Activated CD4-positive, alpha-beta T cell treated with anti-CD3 and anti-CD28 coated beads for 36 hours (primary cell): Measurements from ENCODE around the gene PCBP4. TPM values are rescaled to one million over a fixed set of nuclear protein-coding genes. Genes with fewer than 3 reads are reported as not detected.

Experiments
- ATAC-seq: fragments of 200-7000 bp; cut with Tn5 transposase; one replicate; pipeline ENCODE4 v1.10.0; 2021; ENCODE audit warnings: mild to moderate bottlenecking, moderate library complexity
- CTCF ChIA-PET: fragments of 350-600 bp; sonication (Branson Sonifier 250); formaldehyde crosslinking; loops from one replicate; lab custom pipeline; 2021; ENCODE audit warnings: antibody characterized with exemption; lab: Charles Lee
- POLR2A ChIA-PET: fragments of 350-600 bp; sonication (Branson Sonifier 250); formaldehyde crosslinking; loops from one replicate; lab custom pipeline; 2021; ENCODE audit warnings: antibody characterized with exemption, inconsistent platforms; lab: Charles Lee
- DNase-seq: peaks from one replicate; pipeline ENCODE4 v3.0.0-alpha.2; 2020
- H3K27ac Mint-ChIP-seq: one replicate; pipeline ENCODE4 v1.8.0; 2021; ENCODE audit warnings: mixed read lengths
- H3K27me3 Mint-ChIP-seq: one replicate; pipeline ENCODE4 v1.8.0; 2021; ENCODE audit warnings: mixed read lengths
- H3K36me3 Mint-ChIP-seq: one replicate; pipeline ENCODE4 v1.8.0; 2021; ENCODE audit warnings: low read depth, mixed read lengths
- H3K4me1 Mint-ChIP-seq: one replicate; pipeline ENCODE4 v1.8.0; 2021; ENCODE audit warnings: mixed read lengths
- H3K4me3 Mint-ChIP-seq: one replicate; pipeline ENCODE4 v1.8.0; 2021; ENCODE audit warnings: mild to moderate bottlenecking, moderate library complexity, mixed read lengths
- H3K9me3 Mint-ChIP-seq: one replicate; pipeline ENCODE4 v1.8.0; 2021; ENCODE audit warnings: low read depth, mixed read lengths
- intact Hi-C, 2 experiments: fragments of 100-400 bp; cut with DNase I in 1 of 2; cut with micrococcal nuclease in 1 of 2; formaldehyde crosslinking; loops; one replicate each; pipeline versions ENCODE4 v1.14.2 to v1.15.1; 2022 to 2024; cut with DNase I, micrococcal nuclease
- total RNA-seq, 2 experiments: library from RNA; stranded (reverse); gene quantifications; one replicate each; pipeline ENCODE4 v1.2.3, GENCODE V29; 2021

PCBP4 gene
- total RNA-seq, 2 experiments from 2014 or later: 12.5 to 13.6 TPM

DNA sequence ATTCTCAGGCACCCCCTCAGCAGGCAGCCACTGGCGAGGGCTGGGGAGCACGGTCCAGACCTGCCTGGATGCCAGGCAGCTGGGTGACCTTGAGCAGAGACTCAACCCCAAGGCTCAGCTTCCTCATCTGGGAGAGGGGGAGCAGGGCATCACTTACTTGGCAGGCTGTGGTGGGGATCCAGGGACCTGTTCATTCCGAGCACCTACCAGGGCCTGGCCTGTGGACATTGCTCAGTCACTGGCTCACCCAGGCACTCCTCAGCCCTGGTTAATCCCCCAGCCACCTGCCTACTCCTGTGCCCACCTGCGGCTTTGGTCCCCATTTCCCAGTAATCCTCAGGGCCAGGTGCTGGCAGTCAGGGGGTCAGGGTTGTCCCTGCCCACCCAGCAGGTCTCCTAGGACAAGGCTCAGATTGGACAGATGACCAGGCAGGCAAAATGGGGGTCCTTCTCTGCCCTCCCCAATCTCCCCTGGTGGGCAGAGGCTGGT lies 37.7 kb upstream of the PCBP4 start:
- ChIA-PET CTCF (interaction anchor here (0.6 to 6.3 kb wide), 3 partner anchors 49 to 128 kb away, joined by 4 to 76 read pairs (median 30); no protein-coding TSS in a partner anchor), POLR2A (no interaction called here)
- Mint-ChIP-seq H3K36me3 (no peaks in the 10 kb centered on the region), H3K4me1 (peaks cover 16% of the 10 kb centered on the region), H3K27ac (no peak overlapping the region), H3K9me3 (no peaks in the 10 kb centered on the region), H3K4me3 (no peak overlapping the region), H3K27me3 (no peaks in the 10 kb centered on the region)
- DNase-seq: no peak
- ATAC-seq: no peak
- intact Hi-C loops: no loop called here

DNA sequence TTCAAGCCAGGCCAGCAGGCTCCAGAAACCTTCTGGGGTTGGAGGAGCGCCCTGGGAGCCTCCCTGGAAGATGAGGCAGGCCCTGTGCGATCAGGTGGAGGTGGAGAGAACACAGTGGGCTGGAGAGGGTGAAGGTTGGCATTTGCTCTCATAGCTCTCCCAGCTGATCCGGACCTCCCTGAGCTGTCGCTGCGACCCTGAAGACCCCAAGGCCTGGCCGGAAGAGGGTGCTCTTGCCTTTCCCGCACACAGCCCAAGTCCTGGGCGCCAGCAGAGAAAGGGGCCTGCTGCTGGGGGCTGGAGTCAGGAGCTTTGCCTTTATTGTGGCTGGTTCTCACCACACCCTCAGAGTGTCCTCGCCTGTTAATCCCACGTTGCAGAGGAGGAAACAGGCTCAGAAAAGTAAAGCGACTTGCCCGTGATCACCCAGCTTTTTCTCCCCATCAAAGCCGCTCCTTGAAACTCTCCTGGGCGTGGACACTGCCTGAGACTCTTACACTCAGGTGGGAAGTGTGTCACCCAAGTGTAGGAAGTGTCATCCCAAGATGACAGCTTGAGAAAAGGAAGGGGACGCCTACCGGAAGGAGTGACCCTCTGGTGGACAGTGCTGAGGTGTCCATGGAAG lies 37.0 kb upstream of the PCBP4 start:
- no peaks in the 10 kb centered on the region for H3K36me3 Mint-ChIP-seq
- H3K27ac Mint-ChIP-seq: no peak overlapping the region
- H3K9me3 Mint-ChIP-seq: no peaks in the 10 kb centered on the region
- H3K4me3 Mint-ChIP-seq: no peak overlapping the region
- ChIA-PET CTCF (interaction anchor here (0.5 to 6.3 kb wide), 9 partner anchors 22 to 1113 kb away, joined by 3 to 76 read pairs (median 4); partner anchors contain the start of genes ACY1 and RRP9), POLR2A (no interaction called here)
- ATAC-seq (no peak), DNase-seq (no peak)
- H3K27me3 Mint-ChIP-seq: no peaks in the 10 kb centered on the region
- peaks cover 16% of the 10 kb centered on the region for H3K4me1 Mint-ChIP-seq
- intact Hi-C loops: no loop called here

DNA sequence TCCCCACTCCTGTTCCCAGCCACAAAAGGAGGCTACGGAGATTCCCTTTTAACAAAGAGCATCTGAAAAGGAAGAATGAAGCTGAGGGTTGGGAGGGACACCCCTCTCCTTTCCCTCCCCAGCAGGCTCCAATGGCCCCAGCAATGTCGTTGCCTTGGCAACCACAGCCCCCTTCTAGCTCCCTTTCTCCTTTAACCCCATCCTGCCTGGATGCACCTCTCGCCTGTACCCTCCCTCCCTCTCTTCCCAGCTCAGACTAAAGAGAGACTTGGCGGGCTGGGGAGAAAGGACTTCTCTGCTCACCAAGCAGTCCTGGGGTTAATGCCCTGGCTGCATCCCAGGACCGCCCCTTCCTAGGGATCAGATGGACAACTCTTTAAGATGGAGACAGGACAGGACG lies 35.5 kb upstream of the PCBP4 start:
- POLR2A ChIA-PET: interaction anchor here (1.1 kb wide), 1 partner anchor 55 kb away, joined by 3 read pairs; no protein-coding TSS in a partner anchor
- no peak overlapping the region for H3K27ac Mint-ChIP-seq

DNA sequence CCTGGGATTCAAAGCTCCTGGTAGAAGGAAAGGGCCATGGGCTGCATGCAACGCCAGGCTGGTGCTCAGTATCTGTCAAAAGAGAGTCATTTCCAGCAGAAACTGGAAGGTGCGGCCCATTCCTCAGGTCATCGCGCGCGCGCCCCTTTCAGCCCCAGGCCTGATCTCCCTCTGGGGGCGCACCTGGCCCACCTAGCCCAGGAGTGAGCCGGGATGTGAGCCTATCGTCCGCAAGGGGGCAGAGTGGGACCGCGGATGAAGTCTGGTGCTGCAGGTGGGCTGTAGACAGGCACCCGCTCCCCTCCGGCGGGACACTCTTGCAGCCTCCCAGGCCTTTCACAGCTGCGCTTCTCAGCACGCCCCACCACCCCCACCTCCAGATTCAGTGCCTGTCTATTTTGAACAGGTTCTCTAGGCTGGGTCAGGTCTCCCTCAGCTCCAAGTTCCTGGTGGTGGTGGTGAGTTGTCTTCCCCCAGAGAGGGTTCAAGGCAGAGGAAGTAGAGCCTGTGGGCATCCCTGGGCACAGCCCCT lies 34.3 kb upstream of the PCBP4 start:
- Mint-ChIP-seq H3K36me3 (no peaks in the 10 kb centered on the region), H3K4me1 (peaks cover 16% of the 10 kb centered on the region), H3K9me3 (no peaks in the 10 kb centered on the region), H3K4me3 (no peak overlapping the region), H3K27ac (no peak overlapping the region), H3K27me3 (no peaks in the 10 kb centered on the region)
- ChIA-PET CTCF (interaction anchor here (0.5 to 6.3 kb wide), 26 partner anchors 9 to 446 kb away, joined by 3 to 76 read pairs (median 4); partner anchors contain the start of genes DUSP7 and POC1A), POLR2A (no interaction called here)
- ATAC-seq (peak; percentile 97), DNase-seq (peak; percentile 91)
- intact Hi-C loops: loop anchor here (1.0 to 2.0 kb wide), 7 partner anchors 55 to 445 kb away; partner anchors contain the start of genes DUSP7 (in 1 of the 2) and PARP3 (in 1 of the 2)

More for the DNA sequence above, 35.5 kb upstream of the PCBP4 start:
- H3K36me3 Mint-ChIP-seq: no peaks in the 10 kb centered on the region
- peaks cover 16% of the 10 kb centered on the region for H3K4me1 Mint-ChIP-seq
- intact Hi-C loops: no loop called here
- no peaks in the 10 kb centered on the region for H3K9me3 Mint-ChIP-seq
- DNase-seq: no peak
- no peaks in the 10 kb centered on the region for H3K27me3 Mint-ChIP-seq
- no peak overlapping the region for H3K4me3 Mint-ChIP-seq
- no peak for ATAC-seq
- CTCF ChIA-PET: interaction anchor here (0.7 to 6.3 kb wide), 10 partner anchors 11 to 445 kb away, joined by 3 to 76 read pairs (median 6); partner anchors contain the start of genes ACY1 and RRP9

DNA sequence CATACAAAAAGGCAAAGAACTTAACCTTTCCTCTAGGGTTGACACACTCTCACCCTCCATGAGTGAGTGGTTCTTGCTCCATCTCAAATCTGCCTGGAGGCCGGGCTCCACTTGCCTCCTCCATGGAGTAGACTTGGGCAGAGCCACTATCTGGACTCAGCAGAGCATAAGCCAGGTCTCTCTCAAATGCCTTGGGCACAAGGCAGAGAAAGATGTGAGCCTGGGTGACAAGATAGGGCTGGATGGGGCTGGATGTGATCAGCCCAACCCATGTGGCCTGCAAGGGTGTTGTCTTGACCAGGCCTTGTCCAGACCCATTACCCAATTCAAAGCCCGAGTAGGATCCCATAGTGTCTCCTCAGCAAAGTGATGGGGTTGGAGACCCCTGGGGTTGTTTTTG lies 32.6 kb upstream of the PCBP4 start:
- intact Hi-C loops: loop anchor here (2.0 to 10.0 kb wide), 7 partner anchors 57 to 1648 kb away; partner anchors contain the start of genes CYB561D2 (in 1 of the 2), DCP1A (in 1 of the 2), DUSP7 (in 1 of the 2) and MANF (in 1 of the 2)
- ATAC-seq: no peak

DNA sequence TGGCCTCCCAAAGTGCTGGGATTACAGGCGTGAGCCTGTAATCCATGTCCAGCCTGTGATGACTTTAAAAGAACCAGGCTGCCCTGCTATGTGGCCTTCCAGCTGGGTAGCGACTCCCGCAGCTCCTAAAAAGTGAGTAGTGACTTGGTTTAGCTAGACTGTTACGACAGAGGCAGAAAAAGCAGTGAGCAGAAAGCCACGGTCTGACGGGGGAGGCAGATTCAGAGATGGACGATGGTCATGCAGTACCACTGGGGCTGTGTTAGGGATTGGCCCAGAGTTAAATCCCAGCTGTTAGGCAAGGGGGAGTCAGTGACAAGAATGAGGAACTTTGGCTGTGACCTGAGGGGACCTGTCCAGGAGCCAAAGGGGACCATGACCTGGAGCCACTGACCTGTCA lies 31.5 kb upstream of the PCBP4 start:
- no peaks in the 10 kb centered on the region for H3K9me3 Mint-ChIP-seq
- intact Hi-C loops: loop anchor here (5.0 to 10.0 kb wide), 5 partner anchors 224 to 1646 kb away; partner anchors contain the start of genes CYB561D2 (in 1 of the 2), DCP1A (in 1 of the 2), MANF (in 1 of the 2) and NPRL2 (in 1 of the 2)
- no peak for DNase-seq
- H3K36me3 Mint-ChIP-seq: peaks cover 21% of the 10 kb centered on the region
- no peaks in the 10 kb centered on the region for H3K27me3 Mint-ChIP-seq
- H3K27ac Mint-ChIP-seq: no peak overlapping the region
- ChIA-PET CTCF (interaction anchor here (0.6 to 1.6 kb wide), 7 partner anchors 16 to 341 kb away, joined by 3 to 7 read pairs (median 5); partner anchors contain the start of genes ACY1 and DUSP7), POLR2A (interaction anchor here (0.6 to 0.7 kb wide), 2 partner anchors 159 to 842 kb away, joined by 3 to 5 read pairs; no protein-coding TSS in a partner anchor)
- ATAC-seq: no peak
- peaks cover 13% of the 10 kb centered on the region for H3K4me1 Mint-ChIP-seq
- H3K4me3 Mint-ChIP-seq: no peak overlapping the region

More for the DNA sequence above, 32.6 kb upstream of the PCBP4 start:
- no peak for DNase-seq
- no peak overlapping the region for H3K4me3 Mint-ChIP-seq
- peaks cover 7% of the 10 kb centered on the region for H3K4me1 Mint-ChIP-seq
- ChIA-PET CTCF (interaction anchor here (0.7 to 6.3 kb wide), 5 partner anchors 18 to 413 kb away, joined by 3 to 76 read pairs (median 4); no protein-coding TSS in a partner anchor), POLR2A (no interaction called here)
- no peaks in the 10 kb centered on the region for H3K27me3 Mint-ChIP-seq
- H3K36me3 Mint-ChIP-seq: peaks cover 10% of the 10 kb centered on the region
- H3K9me3 Mint-ChIP-seq: no peaks in the 10 kb centered on the region
- no peak overlapping the region for H3K27ac Mint-ChIP-seq

DNA sequence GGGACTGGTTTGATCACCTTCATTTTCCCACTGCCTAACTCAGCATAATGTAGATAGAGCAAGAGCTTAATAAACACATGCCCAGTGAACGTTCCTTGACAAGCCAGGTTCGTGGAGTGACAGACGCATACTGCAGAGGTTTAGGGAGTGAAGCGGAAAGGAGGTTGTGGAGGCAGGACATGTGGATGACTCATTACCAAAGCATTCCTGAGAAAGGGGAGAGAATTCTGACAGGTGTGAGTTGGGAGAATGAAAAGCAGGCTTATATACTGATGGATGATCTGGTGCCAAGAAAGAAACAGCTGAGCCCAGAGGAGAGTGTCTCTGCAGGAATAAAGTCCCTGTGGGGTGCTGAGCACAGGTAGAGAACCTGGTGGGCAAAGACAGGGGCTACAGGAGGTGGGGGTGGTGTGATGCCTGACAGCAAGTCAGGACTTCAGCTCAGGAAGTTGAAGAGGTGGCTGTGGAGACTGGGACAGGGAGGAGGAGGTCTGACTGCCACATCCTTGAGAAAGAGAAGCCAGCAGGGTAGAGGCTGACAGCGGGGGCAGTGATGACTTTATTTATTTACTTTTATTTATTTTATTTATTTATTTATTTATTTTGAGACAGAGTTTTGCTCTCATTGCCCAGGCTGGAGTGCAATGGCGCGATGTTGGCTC lies 30.8 kb upstream of the PCBP4 start:
- Mint-ChIP-seq H3K9me3 (no peaks in the 10 kb centered on the region), H3K4me3 (no peak overlapping the region), H3K27me3 (no peaks in the 10 kb centered on the region), H3K36me3 (peaks cover 27% of the 10 kb centered on the region), H3K4me1 (peaks cover 17% of the 10 kb centered on the region), H3K27ac (no peak overlapping the region)
- no peak for ATAC-seq
- DNase-seq: no peak
- ChIA-PET CTCF (interaction anchor here (0.6 to 1.6 kb wide), 6 partner anchors 15 to 342 kb away, joined by 3 to 7 read pairs (median 6); partner anchors contain the start of genes ACY1, DUSP7 and WDR82), POLR2A (interaction anchor here (0.6 kb wide), 1 partner anchor 160 kb away, joined by 5 read pairs; no protein-coding TSS in a partner anchor)
- intact Hi-C loops: loop anchor here (5.0 to 10.0 kb wide), 5 partner anchors 224 to 1646 kb away; partner anchors contain the start of genes CYB561D2 (in 1 of the 2), DCP1A (in 1 of the 2), MANF (in 1 of the 2) and NPRL2 (in 1 of the 2)

DNA sequence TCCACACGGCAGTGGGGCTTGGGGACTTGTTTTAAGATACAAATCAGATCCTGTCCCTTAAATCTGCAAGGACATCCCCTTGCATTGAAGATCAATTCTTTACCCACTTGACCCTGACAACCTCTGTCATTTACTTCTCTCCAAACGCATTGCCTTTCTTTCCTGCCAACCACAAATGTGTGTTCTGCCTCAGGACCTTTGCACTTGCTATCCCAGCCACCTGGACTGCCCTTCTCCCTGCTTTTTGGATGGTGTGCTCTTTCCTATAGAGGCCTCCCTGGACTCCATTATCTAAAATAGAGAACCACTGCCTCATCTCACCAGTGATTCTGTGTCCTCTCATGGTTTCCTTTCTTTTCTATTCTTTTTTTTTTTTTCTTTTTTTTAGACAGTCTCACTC lies 29.9 kb upstream of the PCBP4 start:
- H3K36me3 Mint-ChIP-seq: peaks cover 35% of the 10 kb centered on the region
- POLR2A ChIA-PET: no interaction called here
- CTCF ChIA-PET: interaction anchor here (1.4 kb wide), 1 partner anchor 342 kb away, joined by 6 read pairs; no protein-coding TSS in a partner anchor
- ATAC-seq (no peak), DNase-seq (no peak)
- peak overlapping the region; percentile 5 for H3K4me3 Mint-ChIP-seq
- H3K9me3 Mint-ChIP-seq: no peaks in the 10 kb centered on the region
- peak overlapping the region; percentile 1 for H3K27ac Mint-ChIP-seq
- no peaks in the 10 kb centered on the region for H3K27me3 Mint-ChIP-seq
- peaks cover 25% of the 10 kb centered on the region for H3K4me1 Mint-ChIP-seq
- intact Hi-C loops: loop anchor here (5.0 to 10.0 kb wide), 5 partner anchors 225 to 1645 kb away; partner anchors contain the start of genes CYB561D2 (in 1 of the 2), DCP1A (in 1 of the 2), MANF (in 1 of the 2) and NPRL2 (in 1 of the 2)

DNA sequence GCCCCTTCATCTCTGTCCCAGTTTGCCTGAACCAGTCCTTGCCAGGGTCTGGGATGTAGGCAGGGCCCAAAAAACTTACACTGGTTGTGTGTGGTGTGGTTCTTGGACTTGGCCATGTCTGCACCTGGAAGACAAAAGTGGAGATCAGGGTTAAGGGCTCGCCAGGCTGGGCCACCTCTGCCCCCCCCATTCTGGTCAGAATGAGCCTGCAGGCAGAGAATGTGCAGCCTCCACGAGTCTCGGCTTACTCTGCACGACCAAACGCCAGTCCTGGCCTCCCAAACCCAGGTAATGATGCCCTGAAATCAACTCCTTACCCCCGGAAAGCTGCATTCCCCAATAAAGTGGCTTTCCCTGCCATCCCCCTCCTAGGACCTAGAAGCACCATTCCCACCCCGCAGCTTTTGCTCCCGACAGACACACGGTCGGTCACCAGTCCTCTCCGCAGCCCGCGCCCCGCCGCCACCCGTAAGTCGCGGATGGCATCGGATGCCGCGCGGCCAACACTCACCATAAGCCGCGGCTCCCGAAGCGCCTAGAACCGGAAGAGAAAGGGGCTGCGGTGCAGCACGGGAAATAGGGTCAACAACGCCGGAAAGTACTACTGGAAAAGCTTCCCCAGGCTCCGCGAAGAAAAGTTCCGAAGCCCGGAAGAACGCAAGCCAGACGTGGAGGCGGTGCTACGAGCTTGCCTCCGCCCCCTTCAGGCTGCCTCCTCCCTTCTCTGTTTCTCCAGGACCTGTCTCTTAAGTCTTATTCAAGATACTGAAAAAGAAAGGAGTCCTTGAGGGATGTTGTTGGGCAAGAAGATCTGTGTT lies 28.3 kb upstream of the PCBP4 start, which contains the start of gene RPL29:
RPL29 (minus strand) TSS at position 550 of the 818 bp plus-strand sequence; CDS start at position 116, 434 bp downstream.
- Mint-ChIP-seq H3K27ac (peak within 1 kb of the TSS; percentile 100), H3K4me1 (peaks cover 26% of the 10 kb centered on the region), H3K9me3 (no peaks in the 10 kb centered on the region), H3K36me3 (peaks cover 46% of the 10 kb centered on the region), H3K27me3 (no peaks in the 10 kb centered on the region), H3K4me3 (peak within 1 kb of the TSS; percentile 100)
- DNase-seq (peak; percentile 96), ATAC-seq (peak; percentile 95)
- ChIA-PET POLR2A (interaction anchor here (0.6 to 1.9 kb wide), 14 partner anchors 9 to 495 kb away, joined by 3 to 34 read pairs (median 5); partner anchors contain the start of genes ABHD14B, ACY1, DUSP7 and PARP3), CTCF (interaction anchor here (0.7 to 2.4 kb wide), 15 partner anchors 13 to 159 kb away, joined by 3 to 24 read pairs (median 4); partner anchors contain the start of genes ABHD14B, ACY1, DUSP7 and PARP3)
- intact Hi-C loops: loop anchor here (1.0 to 10.0 kb wide), 12 partner anchors 12 to 1643 kb away; partner anchors contain the start of genes ABHD14B (in 2 of the 2), ACY1 (in 2 of the 2), PARP3 (in 2 of the 2) and WDR82 (in 2 of the 2)
